Upper lobe of right lung (tissue), 1 donor: Measurements from ENCODE around the gene FGGY. TPM values are rescaled to one million over a fixed set of nuclear protein-coding genes. Genes with fewer than 3 reads are reported as not detected.

ENCODE experiments used
- ATAC-seq: fragments of 200-7000 bp; cut with Tn5 transposase; one replicate; pipeline ENCODE4 v1.9.1; 2020; ENCODE audit warnings: mild to moderate bottlenecking, moderate library complexity
- DNase-seq: peaks from one replicate; pipeline ENCODE4 v3.0.0-alpha.2; 2020
- H3K27ac ChIP-seq: fragments of 200-600 bp; one replicate; pipeline ENCODE4 v1.8.0; 2022
- H3K27me3 ChIP-seq: fragments of 200-600 bp; one replicate; pipeline ENCODE4 v1.8.0; 2022; ENCODE audit warnings: mild to moderate bottlenecking
- H3K36me3 ChIP-seq: fragments of 200-600 bp; one replicate; pipeline ENCODE4 v1.8.0; 2022
- H3K4me1 ChIP-seq: fragments of 200-600 bp; one replicate; pipeline ENCODE4 v1.8.0; 2022
- H3K4me3 ChIP-seq: fragments of 200-600 bp; one replicate; pipeline ENCODE4 v1.8.0; 2022; ENCODE audit warnings: mild to moderate bottlenecking
- H3K9me3 ChIP-seq: fragments of 200-600 bp; one replicate; pipeline ENCODE4 v1.8.0; 2022
- CTCF ChIP-seq: fragments of 200-600 bp; IDR thresholded peaks from one replicate; pipeline ENCODE4 v1.8.0; 2022; ENCODE audit warnings: antibody characterized with exemption
- intact Hi-C: fragments of 100-400 bp; cut with DNase I; formaldehyde crosslinking; loops from one replicate; pipeline ENCODE4 v1.11.0; 2022
- total RNA-seq: library from RNA; stranded (reverse); fragmentation: NEBNext Ultra II Directional; extraction: Animal tissue kit (Norgen Biotek cat#: 25700); gene quantifications from one replicate; pipeline ENCODE4 v1.2.1, GENCODE V29; 2021
- donor health status: DM: no; HTN: yes; CAD: no; lungs with severe emphysema.

The FGGY gene
- total RNA-seq, 1 donor from 2014 or later: 39.2 TPM

- no peaks in the 10 kb centered on the region for H3K9me3 ChIP-seq
- H3K4me1 ChIP-seq: peaks cover 29% of the 10 kb centered on the region
- H3K27ac ChIP-seq: peak overlapping the region; percentile 75
- no peaks in the 10 kb centered on the region for H3K36me3 ChIP-seq
- TF ChIP-seq CTCF: no peak
- H3K27me3 ChIP-seq: no peaks in the 10 kb centered on the region
- H3K4me3 ChIP-seq: no peak overlapping the region
- intact Hi-C loops: no loop called here
- DNase-seq: no peak
- peak; percentile 90 for ATAC-seq
Measured at GRCh38 chr1:59743324-59744091, 446.6 kb downstream of the FGGY start.

GRCh38 chr1:59747420-59748024 is 450.6 kb downstream of the FGGY start:
- no peak for TF ChIP-seq CTCF
- no peaks in the 10 kb centered on the region for H3K27me3 ChIP-seq
- ATAC-seq (no peak), DNase-seq (no peak)
- no peak overlapping the region for H3K4me3 ChIP-seq
- no peaks in the 10 kb centered on the region for H3K9me3 ChIP-seq
- H3K4me1 ChIP-seq: peaks cover 30% of the 10 kb centered on the region
- no peak overlapping the region for H3K27ac ChIP-seq
- intact Hi-C loops: no loop called here
- no peaks in the 10 kb centered on the region for H3K36me3 ChIP-seq

DNA sequence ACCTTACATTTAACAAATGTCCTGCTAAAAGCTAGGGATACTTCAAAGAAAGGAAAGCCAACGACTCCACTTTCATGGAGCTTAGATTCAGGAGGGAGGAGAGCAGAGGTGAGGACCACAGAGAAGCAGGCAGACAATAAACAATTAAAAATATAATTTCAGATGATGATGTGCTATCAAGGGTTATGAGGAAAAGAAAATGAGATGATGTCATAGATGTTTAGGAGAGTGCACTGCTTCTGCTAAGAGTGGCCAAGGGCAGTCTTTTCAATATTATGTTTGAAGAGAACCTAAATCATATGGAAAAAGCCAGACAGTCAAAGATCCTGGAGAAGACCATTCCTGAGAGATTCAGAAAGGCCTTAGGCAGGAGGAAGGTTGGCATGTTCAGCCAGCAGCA is 451.2 kb downstream of the FGGY start:
- TF ChIP-seq CTCF: no peak
- no peak overlapping the region for H3K27ac ChIP-seq
- DNase-seq: no peak
- H3K4me1 ChIP-seq: peaks cover 24% of the 10 kb centered on the region
- no peaks in the 10 kb centered on the region for H3K9me3 ChIP-seq
- intact Hi-C loops: no loop called here
- ATAC-seq: no peak
- H3K36me3 ChIP-seq: no peaks in the 10 kb centered on the region
- H3K27me3 ChIP-seq: no peaks in the 10 kb centered on the region
- H3K4me3 ChIP-seq: no peak overlapping the region

- H3K27me3 ChIP-seq: no peaks in the 10 kb centered on the region
- peaks cover 8% of the 10 kb centered on the region for H3K4me1 ChIP-seq
- intact Hi-C loops: no loop called here
- no peak overlapping the region for H3K4me3 ChIP-seq
- no peaks in the 10 kb centered on the region for H3K9me3 ChIP-seq
- ATAC-seq (peak; percentile 77), DNase-seq (no peak)
- no peaks in the 10 kb centered on the region for H3K36me3 ChIP-seq
- peak overlapping the region; percentile 33 for H3K27ac ChIP-seq
- TF ChIP-seq CTCF: no peak
Measured at GRCh38 chr1:59750328-59751003, 453.6 kb downstream of the FGGY start.

DNA sequence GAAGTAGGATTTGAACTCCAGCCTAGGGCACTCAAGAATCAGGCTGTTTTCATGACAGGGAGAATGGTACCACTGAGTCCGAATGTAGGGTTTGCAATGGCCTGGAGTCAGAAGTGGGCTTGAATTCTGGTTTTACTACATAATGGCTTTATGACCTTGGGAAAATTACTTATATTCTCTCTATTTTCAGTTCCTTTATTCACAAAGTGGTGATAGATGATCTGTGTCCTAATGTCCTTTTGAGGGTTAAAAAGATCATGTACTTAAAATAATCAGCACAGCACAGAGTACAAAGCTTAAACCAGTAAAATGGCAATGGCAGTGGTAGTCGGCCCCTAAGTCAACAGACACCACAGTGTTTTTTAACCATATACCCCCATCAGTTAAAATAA is 454.1 kb downstream of the FGGY start:
- DNase-seq (no peak), ATAC-seq (no peak)
- H3K4me1 ChIP-seq: peaks cover 8% of the 10 kb centered on the region
- no peaks in the 10 kb centered on the region for H3K36me3 ChIP-seq
- intact Hi-C loops: no loop called here
- no peaks in the 10 kb centered on the region for H3K9me3 ChIP-seq
- no peak for TF ChIP-seq CTCF
- H3K27ac ChIP-seq: no peak overlapping the region
- no peak overlapping the region for H3K4me3 ChIP-seq
- no peaks in the 10 kb centered on the region for H3K27me3 ChIP-seq
